ENCODE results near the gene EGFL6. TPM values are rescaled to one million over a fixed set of nuclear protein-coding genes. Genes with fewer than 3 reads are reported as not detected.
"Not testable (repeated sequence)": the region's sequence is repeated elsewhere in the genome, so short reads cannot be mapped to it uniquely, and the experiment has no call there.

Gene EGFL6
- total RNA-seq, 1 donor from 2014 or later = 12.5 TPM

DNA sequence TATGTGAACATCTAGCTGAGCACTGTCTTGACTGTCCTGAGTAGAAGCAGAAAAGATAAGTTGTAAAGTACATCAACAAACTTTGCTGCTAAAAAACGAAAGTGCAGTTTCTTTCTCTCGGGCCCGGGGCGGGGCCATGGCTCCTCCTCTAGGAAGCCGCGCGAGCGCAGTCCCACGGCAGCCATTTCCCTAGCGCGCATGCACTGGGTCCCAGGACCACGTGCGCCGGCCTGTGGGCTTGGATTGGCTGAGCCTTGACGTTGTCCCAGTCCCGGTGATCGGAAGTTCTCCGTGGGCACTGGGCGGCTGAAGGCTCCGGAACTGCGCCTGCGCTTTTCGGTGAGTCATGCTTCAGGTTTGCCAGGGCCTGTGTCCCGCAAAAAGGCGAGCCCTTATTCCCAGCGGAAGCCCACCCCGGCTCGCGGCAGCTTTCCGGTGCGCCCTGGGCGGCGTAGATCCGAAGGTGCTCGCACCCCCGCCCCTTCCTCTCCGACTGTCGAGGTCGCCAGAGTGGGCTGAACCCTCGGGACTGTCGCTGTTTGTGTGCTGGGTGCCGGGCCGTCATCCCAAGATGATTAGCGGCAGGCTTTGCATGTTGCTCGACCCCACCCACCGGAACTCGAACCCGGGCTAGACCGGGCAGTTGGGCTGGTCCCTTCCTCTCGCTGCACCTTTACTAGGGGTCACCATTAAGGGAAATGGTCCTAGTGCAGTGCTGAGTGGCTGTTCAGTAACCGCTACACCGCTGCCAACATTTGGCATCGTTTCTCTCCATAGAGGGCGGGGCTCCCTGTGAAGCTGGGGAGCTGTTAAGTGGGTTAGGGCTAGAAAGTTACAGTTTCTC lies 83.7 kb downstream of the EGFL6 start, which contains the start of gene TCEANC:
Gene TCEANC (plus strand): TSS at position 292 of the 844 bp plus-strand sequence. CDS start 9,368 bp downstream, outside the sequence.
- DNase-seq = peak; percentile 97

DNA sequence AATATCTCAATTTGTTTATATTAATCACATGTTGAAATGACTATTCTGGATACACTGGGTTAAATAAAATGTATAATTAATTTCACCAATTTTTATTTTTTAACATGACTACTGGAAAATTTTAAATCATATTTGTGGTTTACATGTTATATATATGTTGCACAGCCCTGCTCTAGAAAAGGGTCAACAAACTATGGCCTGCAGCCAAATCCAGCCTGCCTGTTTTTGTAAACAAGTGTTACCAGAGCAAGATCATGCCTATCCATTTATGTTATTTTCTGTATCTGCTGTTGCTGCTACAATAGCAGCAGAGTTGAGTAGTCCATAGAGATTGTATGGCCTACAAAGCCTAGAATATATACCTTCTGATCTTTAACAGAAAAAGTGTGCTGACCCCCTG lies 84.7 kb downstream of the EGFL6 start:
- DNase-seq = no peak

DNA sequence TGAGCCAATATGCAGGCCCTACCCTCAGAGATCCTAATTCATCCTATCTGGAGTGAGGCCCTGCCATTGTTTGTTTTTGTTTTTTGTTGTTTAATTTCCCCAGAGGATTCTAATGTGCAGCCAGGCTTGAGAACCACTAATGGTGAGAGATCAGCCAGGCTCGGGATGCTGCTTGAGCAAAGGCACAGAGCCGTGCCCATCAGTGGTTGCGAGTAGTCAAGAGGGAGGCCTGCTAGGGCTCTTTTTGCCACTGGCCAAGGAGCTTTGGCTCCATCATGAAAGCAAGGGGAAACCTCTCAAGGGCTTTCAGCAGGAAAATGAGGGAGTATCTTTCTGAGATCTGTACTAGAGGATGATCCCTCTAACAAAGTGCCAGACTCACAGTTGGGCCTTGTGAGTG lies 86.3 kb downstream of the EGFL6 start:
- DNase-seq = no peak

DNA sequence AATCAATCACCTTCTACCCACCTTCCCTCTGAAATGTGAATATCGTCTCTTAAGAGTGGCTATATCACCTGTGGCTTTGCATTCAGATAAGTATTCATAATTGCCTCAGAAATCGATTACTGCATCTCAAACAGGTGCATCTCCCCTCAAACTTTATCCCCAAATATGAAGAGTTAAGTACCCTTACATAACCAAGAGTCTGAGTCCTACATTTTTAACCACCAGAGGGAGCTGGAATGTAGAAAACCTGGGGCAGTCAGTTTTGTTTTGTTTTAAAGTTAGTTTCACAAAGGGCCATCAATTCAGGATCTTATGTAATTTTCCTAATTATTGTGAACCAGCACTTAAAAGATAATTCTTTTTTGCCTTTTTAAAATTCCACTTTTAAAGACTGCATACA lies 89.2 kb downstream of the EGFL6 start:
- DNase-seq = peak; percentile 76

DNA sequence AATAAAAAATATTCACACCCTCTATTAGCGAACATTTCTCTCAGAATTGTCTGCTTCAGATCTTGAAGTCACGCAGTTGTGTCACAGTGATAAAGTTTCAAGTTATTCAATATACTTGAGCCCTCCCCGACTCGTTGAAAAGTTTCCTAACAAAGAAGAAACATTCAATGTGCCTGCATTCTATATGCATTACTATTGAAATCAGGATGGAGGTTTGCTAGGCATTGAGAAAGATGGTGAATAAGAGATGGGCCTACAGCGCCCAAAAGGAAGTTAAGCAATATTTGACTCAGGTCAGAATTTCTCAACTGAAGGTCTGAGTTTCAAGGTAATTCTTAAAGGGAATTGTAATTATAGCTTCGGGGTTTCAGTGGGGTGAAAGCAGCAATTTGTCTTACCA lies 89.7 kb downstream of the EGFL6 start:
- no peak for DNase-seq

DNA sequence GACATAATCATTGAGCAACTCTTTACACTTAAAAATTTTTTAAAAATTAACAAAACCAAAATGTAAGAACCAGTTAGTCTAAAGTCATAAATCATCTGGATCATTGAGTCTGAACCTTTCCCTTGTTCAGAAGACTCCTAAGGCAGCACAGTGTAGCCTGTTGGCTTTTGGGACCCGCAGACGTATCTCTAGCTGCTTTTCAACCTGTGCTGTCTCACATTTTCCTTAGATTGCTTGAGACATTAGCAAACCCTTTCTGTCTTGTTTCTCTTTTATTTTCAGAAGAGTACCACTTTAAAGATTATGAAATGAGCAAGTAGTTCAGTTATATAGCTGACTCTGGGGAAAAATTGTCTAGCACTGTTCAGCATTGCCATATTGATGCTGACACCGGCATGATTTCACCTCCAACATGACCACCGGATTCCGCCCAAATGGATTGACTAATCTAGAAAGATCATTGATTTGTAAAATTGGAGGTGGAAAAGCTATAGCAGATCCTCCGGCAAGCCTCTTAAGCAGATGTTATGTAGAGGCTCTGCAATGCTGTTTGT lies 92.4 kb downstream of the EGFL6 start:
- DNase-seq = no peak

DNA sequence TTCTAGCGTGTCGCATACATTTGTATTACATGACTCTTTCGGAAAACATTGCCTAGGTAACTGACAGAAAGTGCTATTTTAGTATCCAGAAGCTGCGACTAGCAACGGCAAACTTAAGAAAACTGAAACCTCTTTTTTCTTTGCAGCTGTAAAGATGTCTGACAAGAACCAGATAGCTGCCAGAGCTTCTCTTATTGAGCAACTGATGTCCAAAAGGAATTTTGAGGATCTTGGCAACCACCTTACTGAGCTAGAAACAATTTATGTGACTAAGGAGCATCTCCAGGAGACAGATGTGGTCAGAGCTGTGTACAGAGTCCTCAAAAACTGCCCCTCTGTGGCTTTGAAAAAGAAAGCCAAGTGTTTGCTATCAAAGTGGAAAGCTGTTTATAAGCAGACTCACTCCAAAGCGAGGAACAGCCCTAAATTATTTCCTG lies 93.0 kb downstream of the EGFL6 start:
- DNase-seq = peak; percentile 69

DNA sequence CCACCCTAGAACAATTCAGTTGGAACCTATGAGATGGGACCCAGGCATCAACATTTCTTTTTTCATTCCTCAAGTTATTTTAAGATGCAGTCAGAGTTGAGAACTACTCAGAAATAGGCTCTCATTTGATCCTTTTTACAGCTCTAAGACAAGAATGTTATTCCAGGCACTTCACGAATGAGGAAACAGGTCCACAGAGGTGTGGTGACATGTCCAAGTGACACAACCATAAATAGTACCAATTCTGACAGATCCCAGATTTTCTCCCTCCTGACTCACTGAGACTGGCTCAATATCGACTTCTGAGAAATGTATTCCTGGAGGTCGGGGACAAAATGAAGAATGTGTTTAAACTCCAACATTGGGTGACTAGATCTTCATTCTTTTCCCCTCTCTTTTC lies 94.6 kb downstream of the EGFL6 start:
- DNase-seq = no peak

DNA sequence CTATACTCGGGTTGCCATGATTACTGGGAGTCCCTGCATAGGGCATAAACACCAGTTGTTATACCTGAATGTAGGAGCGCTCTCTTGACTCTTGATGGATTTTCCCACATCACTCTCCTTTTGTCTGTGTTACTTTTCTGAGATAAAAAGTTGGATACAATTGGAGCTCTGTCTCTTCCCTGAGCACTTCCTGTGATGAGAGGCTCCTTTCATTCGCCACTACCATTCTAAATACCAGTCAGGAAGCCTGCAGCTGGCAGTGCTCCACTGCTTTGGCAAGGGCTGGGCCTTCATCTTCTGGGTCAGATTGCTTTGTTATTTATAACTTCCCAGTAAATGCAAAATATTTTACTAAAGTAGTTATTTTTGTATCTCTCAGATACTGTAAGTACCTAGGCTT lies 97.4 kb downstream of the EGFL6 start:
- DNase-seq = no peak

DNA sequence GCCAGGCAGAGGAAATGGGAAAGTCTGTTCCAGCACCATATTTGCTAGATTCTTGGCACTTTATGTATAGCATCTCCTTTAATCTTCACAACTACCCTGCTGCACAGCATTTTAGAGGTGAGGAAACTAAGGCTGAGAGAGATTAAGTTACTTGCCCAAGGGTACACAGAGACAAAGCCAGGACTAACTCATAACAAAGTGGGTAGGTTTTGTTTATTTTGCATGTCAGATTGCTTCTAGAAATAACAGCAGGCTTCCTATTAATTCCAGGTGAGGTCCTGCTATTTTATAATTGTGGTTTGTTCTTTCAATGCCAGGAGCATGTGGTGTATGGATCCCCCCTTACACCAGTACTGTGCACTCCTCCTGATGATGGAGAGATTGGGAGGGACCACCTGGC lies 98.5 kb downstream of the EGFL6 start:
- DNase-seq = no peak

DNA sequence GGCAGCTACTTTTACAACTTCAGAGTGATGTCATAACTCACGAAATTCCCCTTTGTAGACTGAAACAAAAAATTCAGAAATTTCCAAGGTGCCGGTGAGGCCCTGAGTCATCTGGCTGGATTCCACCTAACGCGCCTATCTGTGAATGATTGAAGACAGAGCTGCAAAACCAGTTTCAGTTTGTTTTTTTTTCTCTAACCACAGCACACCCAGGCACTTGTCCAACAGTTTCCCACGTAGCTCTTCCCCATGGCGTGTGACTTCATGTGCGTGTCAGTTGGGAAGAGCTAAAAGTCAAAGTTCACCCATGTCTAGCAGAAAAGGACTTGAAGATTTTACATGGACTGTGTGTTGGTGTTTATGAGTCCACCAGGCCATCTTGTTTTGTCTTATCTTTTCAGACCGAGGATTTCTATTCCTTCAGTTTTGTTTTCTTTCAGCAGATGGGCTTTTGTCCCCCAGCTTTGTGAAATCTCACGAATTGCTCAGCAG lies 99.9 kb downstream of the EGFL6 start:
- DNase-seq = peak; percentile 70

DNA sequence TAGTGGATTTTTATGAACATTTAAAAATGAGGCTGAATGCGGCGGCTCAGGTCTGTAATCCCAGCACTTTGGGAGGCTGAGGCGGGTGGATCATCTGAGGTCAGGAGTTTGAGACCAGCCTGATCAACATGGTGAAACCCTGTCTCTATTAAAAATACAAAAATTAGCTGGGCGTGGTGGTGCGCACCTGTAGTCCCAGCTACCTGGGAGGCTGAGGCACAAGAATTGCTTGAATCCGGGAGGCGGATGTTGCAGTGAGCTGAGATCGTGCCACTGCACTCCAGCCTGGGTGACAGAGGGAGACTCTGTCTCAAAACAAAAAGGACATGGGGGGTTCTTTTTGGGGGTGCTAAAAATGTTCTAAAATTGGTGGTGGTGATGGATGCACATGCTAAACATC lies 100.4 kb downstream of the EGFL6 start:
- not testable (repeated sequence) for DNase-seq

DNA sequence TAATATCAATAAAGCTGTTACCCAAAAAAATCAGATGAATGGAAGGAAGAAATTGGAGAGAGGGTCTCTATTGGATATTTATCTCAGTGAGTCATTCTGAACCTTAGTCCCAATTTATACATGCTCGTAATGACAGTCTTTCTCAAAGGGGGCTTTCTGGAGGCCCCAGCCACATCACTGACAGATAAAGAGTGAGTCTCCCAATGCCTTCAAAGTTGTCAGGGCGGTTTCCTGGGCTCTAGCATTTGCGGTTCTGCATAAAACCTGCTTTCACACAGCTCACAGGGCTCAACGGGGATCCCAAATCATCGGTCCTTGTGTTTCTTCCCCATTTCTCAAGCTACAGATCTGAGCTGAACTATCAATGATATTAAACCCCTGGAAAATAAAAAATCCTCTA lies 100.8 kb downstream of the EGFL6 start:
- DNase-seq = no peak

DNA sequence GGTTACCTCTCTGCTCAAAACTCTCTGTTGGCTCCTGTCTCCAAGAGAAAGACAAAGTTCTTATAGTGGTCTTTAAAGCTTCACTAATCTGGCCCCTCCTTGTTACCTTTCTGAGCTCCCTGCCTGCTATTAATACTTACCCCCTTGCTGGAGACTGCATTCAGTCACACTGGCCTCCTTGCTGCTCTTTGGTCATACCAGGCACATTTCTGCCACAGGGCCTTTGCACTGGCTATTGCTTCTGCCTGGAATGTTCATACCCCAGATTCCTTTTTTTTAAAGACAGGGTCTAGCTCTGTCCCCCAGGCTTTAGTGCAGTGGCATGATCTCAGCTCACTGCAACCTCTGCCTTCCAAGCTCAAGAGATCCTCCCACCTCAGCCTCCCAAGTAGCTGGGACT lies 103.6 kb downstream of the EGFL6 start:
- no peak for DNase-seq

DNA sequence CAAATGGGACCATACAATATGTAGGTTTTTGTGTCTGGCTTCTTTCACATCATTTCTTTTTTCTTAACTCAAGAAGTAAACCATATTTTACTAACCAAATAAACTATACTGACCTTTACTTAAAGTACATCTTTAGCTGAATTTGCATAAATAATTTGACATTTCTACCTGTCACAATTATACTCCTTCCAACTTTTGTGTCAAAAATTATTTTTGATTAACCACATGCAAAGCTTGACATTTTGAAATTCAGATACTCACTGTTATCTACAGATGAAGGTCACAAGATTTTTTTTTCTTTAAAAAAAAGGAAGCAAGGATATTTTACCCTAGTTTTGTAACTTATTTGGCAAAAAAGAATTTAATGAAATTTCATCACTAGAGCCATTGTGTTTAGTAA lies 107.5 kb downstream of the EGFL6 start:
- no peak for DNase-seq

DNA sequence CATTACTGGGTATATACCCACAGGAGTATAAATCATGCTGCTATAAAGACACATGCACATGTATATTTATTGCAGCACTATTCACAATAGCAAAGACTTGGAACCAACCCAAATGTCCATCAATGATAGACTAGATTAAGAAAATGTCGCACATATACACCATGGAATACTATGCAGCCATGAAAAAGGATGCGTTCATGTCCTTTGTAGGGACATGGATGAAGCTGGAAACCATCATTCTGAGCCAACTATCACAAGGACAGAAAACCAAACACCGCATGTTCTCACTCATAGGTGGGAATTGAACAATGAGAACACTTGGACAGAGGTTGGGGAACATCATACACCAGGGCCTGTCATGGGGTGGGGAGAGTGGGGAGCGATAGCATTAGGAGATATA lies 110.3 kb downstream of the EGFL6 start:
- not testable (repeated sequence) for DNase-seq

DNA sequence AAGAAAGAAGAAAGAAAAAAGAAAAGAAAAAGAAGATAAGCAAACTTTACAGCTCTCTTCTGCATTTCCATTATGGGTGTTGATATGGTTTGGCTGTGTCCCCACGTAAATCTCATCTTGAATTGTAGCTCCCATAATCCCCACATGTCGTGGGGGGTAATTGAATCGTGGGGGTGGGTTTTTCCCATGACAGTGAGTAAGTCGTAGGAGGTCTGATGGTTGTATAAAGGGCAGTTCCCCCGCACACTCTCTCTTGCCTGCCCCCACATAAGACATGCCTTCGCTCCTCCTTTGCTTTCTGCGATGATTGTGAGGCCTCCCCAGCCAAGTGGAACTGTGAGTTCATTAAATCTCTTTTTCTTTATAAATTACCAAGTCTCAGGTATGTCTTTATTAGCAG lies 112.2 kb downstream of the EGFL6 start:
- no peak for DNase-seq

Other genes with a start within 250 kb of the EGFL6 start
- gene ATXN3L, start 249.5 kb upstream of the EGFL6 start, total RNA-seq = not detected
- gene TCEANC, start 83.5 kb downstream of the EGFL6 start, total RNA-seq = 6.5 TPM
- gene RAB9A, start 119.5 kb downstream of the EGFL6 start, total RNA-seq = 37.2 TPM
- gene TRAPPC2, start 165.0 kb downstream of the EGFL6 start, total RNA-seq = 23.5 TPM
- gene OFD1, start 165.1 kb downstream of the EGFL6 start, total RNA-seq = 31.7 TPM
- gene GPM6B, start 247.5 kb downstream of the EGFL6 start, total RNA-seq = 38.9 TPM

Data from tongue (tissue), 2 donors.